HepG2 (cell line): ENCODE data around the gene AFF4. TPM values are rescaled to one million over a fixed set of nuclear protein-coding genes. Genes with fewer than 3 reads are reported as not detected.

Experiments used
- ATAD3A ChIP-seq: sonication (generic); formaldehyde crosslinking; IDR thresholded peaks from 2 replicates; pipeline ENCODE4 v1.4.0; 2020; ENCODE audit warnings: missing genetic modification reagents
- CREB3 ChIP-seq: sonication (generic); formaldehyde crosslinking; IDR thresholded peaks from 2 replicates; pipeline ENCODE4 v1.5.0; 2020; ENCODE audit warnings: missing genetic modification reagents
- EEA1 ChIP-seq: sonication (generic); formaldehyde crosslinking; IDR thresholded peaks from 2 replicates; pipeline ENCODE4 v1.5.1; 2020; ENCODE audit warnings: mild to moderate bottlenecking, missing genetic modification reagents, borderline replicate concordance
- HNF1A ChIP-seq, 2 experiments: sonication (generic) in 1 of 2; formaldehyde crosslinking in 1 of 2; IDR thresholded peaks; 2 replicates each; pipeline versions ENCODE4 v1.4.0 to v1.6.1; 2016 to 2020; ENCODE audit warnings: borderline replicate concordance in 1 of 2, low read depth in 1 of 2, mild to moderate bottlenecking in 1 of 2, missing genetic modification reagents in 1 of 2
- MTA1 ChIP-seq: sonication (generic); formaldehyde crosslinking; IDR thresholded peaks from 2 replicates; pipeline ENCODE4 v1.4.0; 2020; ENCODE audit warnings: missing genetic modification reagents, mild to moderate bottlenecking, borderline replicate concordance
- PLSCR1 ChIP-seq: sonication (generic); formaldehyde crosslinking; IDR thresholded peaks from 2 replicates; pipeline ENCODE4 v1.5.0; 2020; ENCODE audit warnings: missing genetic modification reagents, mild to moderate bottlenecking, borderline replicate concordance
- RBM39 ChIP-seq: fragments of 200-400 bp; formaldehyde crosslinking; IDR thresholded peaks from one replicate; pipeline ENCODE4 v1.6.1; 2018; ENCODE audit warnings: antibody characterized with exemption, mild to moderate bottlenecking, low read depth, low read length; ENCODE audit not compliant: poor library complexity, severe bottlenecking
- SKI ChIP-seq: fragments of 450-650 bp; IDR thresholded peaks from one replicate; pipeline ENCODE4 v1.6.1; 2018; ENCODE audit warnings: mild to moderate bottlenecking; ENCODE audit not compliant: partially characterized antibody
- TFAP4 ChIP-seq: sonication (generic); IDR thresholded peaks from 2 replicates; pipeline ENCODE4 v1.6.1; 2016; ENCODE audit warnings: low read depth, borderline replicate concordance
- TOE1 ChIP-seq: sonication (generic); formaldehyde crosslinking; IDR thresholded peaks from 2 replicates; pipeline ENCODE4 v1.4.0; 2020; ENCODE audit warnings: mild to moderate bottlenecking, missing genetic modification reagents
- ZBTB33 ChIP-seq: sonication (generic); formaldehyde crosslinking; IDR thresholded peaks from 2 replicates; pipeline ENCODE4 v1.4.0; 2020; ENCODE audit warnings: missing genetic modification reagents
- ZNF256 ChIP-seq: sonication (generic); formaldehyde crosslinking; conservative IDR thresholded peaks from 2 replicates; pipeline ENCODE4 v1.4.0; 2020; ENCODE audit warnings: missing genetic modification reagents
- ZNF354B ChIP-seq: sonication (generic); formaldehyde crosslinking; IDR thresholded peaks from 2 replicates; pipeline ENCODE4 v1.8.0; 2022; ENCODE audit warnings: mild to moderate bottlenecking, missing genetic modification reagents
- ZNF362 ChIP-seq: sonication (generic); formaldehyde crosslinking; IDR thresholded peaks from 2 replicates; pipeline ENCODE4 v1.4.0; 2020; ENCODE audit warnings: missing genetic modification reagents, mild to moderate bottlenecking, borderline replicate concordance
- ZNF512 ChIP-seq: sonication (generic); formaldehyde crosslinking; IDR thresholded peaks from 2 replicates; pipeline ENCODE4 v1.4.0; 2020; ENCODE audit warnings: mild to moderate bottlenecking, missing genetic modification reagents
- polyA plus RNA-seq, 8 experiments: library from polyadenylated mRNA; depleted of rRNA in 3 of 8; stranded (reverse) in 7 of 8; unstranded in 1 of 8; fragments of >200 nt; fragmentation: Illumina TruSeq in 4 of 8; extraction: Trizol in 4 of 8; gene quantifications; 2 replicates each; pipeline versions ENCODE4 v1.2.1 to v1.2.3, GENCODE V29; 2011 to 2016; ENCODE audit warnings: low read depth in 4 of 8, missing spikeins in 1 of 8, mixed read lengths in 1 of 8; ENCODE audit not compliant: insufficient read depth in 1 of 8
- total RNA-seq, 5 experiments: library from RNA; depleted of rRNA; stranded (reverse); fragments of >200 nt; fragmentation: Illumina TruSeq; extraction: Trizol; gene quantifications; 2 replicates each; pipeline ENCODE4 v1.2.3, GENCODE V29; 2016; ENCODE audit warnings: low read depth in 1 of 5

The AFF4 gene
- total and polyA plus RNA-seq, 2 of the 13 experiments (the other 11 are each of a cell fraction or from before 2014, with no cell fraction given): 22.1 to 25.5 TPM

GRCh38 chr5:132831095-132831860 is 132.2 kb downstream of the AFF4 start (continued):
- TF ChIP-seq EEA1 (CRISPR knock-in tag): 0 out of 2 replicates have a peak, but pooled peaks have one; percentile 20
- no peak for TF ChIP-seq ATAD3A (CRISPR knock-in tag)
- no peak for TF ChIP-seq ZNF512 (CRISPR knock-in tag)
- TF ChIP-seq ZNF354B (CRISPR knock-in tag): no peak
- TF ChIP-seq RBM39: no peak
- 0 out of 2 replicates have a peak, but pooled peaks have one; percentile 27 for TF ChIP-seq PLSCR1 (CRISPR knock-in tag)
- TF ChIP-seq HNF1A (IDR thresholded peaks at IDR 0.05; ENCODE audit: low read depth): no peak
- TF ChIP-seq HNF1A (CRISPR knock-in tag; IDR thresholded peaks at IDR 0.05; ENCODE audit: borderline replicate concordance): no peak
- TF ChIP-seq SKI: no peak
- no peak for TF ChIP-seq TOE1 (CRISPR knock-in tag)
- no peak for TF ChIP-seq ZNF256
- TF ChIP-seq ZNF362: no peak
- no peak for TF ChIP-seq CREB3 (CRISPR knock-in tag)
- TF ChIP-seq ZBTB33: no peak
- no peak for TF ChIP-seq TFAP4
- TF ChIP-seq MTA1 (CRISPR knock-in tag): 0 out of 2 replicates have a peak, but pooled peaks have one; percentile 23
